HG03571 (cell line): Measurements from ENCODE around the gene MAP1S.
"Not testable (repeated sequence)": the region's sequence is repeated elsewhere in the genome, so short reads cannot be mapped to it uniquely, and the experiment has no call there.

Experiments
- ATAC-seq: cut with Tn5 transposase; IDR thresholded peaks from one replicate; pipeline ENCODE4 v1.9.1; 2021; ENCODE audit not compliant: unreplicated experiment

MAP1S gene

DNA sequence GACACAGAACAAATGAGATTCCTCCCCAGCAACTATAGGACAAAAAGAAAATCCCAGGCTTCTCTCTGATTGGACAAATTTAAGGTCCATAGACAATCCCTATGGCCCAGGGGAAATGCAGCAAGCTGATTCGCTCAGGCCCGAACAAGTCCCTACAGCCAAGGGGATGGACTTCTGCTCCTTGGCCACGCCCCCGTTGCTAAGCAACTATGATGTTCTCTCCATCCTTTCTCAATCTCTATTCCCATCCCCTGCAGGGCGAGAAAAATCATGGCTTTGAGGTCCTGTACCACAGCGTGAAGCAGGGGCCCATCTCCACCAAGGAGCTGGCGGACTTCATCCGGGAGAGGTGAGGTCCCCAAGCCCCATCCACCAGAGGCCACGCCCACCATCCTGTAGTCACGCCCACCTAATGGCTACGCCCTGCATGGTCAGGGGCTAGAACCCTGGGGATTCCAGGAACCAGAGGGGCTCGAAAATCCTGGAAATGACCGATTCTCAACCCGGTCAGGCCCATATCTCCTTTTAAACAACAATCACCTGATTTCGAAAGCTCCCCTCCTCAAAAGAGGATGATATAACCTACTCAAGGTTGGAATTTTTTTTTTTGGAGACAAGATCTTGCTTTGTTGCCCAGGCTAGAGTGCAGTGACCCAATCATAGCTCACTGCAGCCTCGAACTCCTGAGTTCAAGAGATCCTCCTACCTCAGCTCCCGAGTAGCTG is 43.4 kb downstream of the MAP1S start:
- no peak for ATAC-seq

DNA sequence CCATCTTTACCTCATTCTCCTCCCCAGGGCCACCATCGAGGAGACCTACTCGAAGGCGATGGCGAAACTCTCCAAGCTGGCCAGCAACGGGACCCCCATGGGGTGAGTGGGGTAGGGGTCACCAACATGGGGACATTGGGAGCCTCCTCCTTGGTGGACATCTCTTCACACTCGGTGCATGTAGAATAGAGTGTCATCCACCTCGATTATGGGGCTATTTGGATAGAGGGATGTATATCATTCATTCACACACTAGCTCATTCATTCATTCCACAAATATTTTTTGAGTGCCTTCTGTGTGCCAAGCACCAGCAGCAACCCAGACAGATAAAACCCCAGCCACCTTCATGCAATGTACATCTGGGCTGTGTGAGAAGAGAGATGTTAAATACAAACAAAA is 45.1 kb downstream of the MAP1S start:
- ATAC-seq = no peak

- no peak for ATAC-seq
These were observed 45.9 kb downstream of the MAP1S start for GRCh38 chr19:17765069-17765618.

- no peak for ATAC-seq
These were observed 47.4 kb downstream of the MAP1S start for GRCh38 chr19:17766543-17767131.

DNA sequence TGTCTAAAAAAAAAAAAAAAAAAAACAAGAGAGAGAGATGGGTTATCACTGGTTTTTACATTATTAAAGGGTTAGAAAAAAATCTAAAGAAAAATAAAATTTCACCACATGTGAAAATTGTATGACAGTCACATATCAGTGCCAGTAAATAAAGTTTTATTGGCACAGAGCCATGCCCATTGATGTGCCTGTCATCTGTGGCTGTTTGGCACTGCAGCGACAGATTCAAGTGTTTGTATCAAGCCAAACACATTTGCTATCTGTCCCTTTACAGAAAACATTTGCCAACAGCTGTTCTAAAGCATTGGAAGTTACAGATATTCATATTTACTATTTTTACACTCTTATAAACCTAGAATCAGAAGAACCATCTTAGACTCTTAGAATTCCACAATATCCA is 48.3 kb downstream of the MAP1S start:
- no peak for ATAC-seq

DNA sequence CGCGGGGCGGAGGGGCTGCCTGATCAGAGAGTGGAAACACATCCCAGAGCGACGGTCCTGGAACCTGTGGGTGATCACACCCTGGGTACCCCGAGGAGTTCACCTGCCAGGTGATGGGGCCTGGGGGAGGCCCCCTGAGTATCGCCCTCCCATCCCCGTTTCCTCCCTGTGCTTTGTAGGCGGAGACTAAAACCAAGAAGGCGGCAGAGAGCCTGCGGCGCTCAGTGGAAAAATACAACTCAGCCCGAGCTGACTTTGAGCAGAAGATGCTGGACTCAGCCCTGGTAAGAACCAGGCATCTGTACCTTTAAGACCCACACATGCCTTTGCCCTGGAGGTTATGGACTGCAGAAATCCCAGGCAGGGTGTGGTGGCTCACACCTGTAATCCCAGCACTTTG is 51.3 kb downstream of the MAP1S start:
- no peak for ATAC-seq

DNA sequence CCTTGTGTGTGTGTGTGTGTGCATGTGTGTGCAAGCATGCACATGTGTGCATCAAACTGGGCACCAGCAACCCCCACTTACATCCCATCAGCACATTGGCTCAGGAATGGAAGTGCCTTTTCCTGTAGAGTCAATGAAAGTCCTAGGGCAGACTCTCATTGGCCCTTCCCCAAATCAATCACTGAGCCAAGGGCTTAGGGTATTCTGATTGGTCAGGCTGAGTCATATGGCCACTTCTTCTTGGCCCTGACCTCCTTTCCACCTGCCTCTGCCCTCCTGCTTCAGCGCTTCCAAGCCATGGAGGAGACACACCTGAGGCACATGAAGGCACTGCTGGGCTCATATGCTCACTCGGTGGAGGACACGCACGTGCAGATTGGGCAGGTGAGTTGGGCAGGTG is 52.9 kb downstream of the MAP1S start:
- no peak for ATAC-seq

DNA sequence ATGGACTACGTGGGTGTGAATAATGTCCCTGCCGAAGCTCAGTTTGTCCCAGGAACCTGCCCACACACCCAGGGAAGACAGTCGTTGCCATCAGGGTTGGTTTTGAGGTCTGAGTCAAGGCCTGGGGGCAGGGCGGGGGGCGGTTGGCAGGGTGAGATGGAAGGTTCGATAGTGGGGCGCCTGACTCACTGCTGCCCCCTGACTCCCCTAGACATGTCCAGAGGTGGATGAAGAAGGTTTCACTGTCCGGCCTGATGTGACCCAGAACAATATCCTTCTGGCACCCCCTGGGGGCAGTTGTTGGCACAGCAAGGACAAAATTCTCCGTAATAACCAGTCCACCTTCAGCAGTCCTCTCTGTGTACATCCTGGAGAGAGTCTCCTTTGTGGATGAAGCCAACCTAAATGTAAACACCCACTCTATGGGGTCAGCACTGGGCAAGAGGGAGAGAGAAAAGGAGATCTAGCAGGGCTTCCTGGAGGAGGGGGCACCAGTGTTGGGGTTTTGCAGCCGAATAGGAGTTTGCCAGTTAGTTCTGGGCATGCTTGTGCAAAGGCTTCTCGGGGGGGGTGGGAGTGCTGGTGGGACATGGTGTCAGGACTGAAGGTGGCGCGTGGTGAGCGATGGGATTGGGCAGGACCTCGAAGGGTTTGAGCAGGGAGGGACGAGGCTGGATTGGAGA is 56.1 kb downstream of the MAP1S start:
- ATAC-seq = no peak

- peak; percentile 57 for ATAC-seq
These were observed 56.9 kb downstream of the MAP1S start for GRCh38 chr19:17775991-17776803.

- ATAC-seq = not testable (repeated sequence)
These were observed 58.6 kb downstream of the MAP1S start for GRCh38 chr19:17777840-17778239.

GRCh38 chr19:17778251-17778967 is 59.1 kb downstream of the MAP1S start:
- no peak for ATAC-seq

DNA sequence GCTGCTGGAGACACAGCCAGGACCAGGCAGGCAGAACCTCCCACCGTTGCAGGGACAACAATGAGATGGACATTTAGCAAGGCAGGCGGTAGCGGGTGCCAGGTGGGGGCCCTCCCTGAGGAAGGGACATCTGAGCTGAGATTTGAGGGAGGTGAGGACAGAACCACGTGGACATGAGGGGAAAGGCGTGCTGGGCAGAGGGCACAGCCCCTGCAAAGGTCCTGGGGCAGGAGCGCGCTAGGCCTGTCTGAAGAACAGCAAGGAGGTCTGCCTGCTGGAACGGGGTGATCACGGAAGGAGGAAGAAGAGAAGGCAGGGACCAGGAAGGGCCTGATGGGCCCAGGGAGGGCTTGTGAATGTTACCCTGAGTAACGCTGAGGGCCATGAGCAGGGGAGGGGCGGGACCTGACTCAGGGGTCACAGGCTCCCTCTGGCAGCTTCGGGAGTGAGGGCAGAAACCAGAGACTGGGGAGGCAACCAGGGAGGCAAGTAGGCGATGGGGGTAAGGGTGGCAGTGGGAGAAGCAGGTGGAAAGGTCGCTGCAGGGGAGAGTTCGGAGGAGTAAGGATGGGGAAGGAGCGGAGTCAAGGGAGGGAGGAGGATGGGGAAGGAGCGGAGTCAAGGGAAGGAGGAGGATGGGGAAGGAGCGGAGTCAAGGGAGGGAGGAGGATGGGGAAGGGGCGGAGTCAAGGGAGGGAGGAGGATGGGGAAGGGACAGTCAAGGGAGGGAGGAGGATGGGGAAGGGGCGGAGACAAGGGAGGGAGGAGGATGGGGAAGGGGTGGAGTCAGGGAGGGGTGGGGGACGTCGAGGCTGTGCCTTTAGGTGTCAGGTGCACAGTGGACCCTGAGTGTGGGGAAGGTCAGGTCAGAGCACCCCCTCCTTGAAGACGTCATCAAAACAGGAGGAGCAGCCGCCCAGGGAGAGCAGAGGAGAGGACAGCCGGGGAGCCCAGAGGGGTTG is 60.0 kb downstream of the MAP1S start:
- no peak for ATAC-seq

DNA sequence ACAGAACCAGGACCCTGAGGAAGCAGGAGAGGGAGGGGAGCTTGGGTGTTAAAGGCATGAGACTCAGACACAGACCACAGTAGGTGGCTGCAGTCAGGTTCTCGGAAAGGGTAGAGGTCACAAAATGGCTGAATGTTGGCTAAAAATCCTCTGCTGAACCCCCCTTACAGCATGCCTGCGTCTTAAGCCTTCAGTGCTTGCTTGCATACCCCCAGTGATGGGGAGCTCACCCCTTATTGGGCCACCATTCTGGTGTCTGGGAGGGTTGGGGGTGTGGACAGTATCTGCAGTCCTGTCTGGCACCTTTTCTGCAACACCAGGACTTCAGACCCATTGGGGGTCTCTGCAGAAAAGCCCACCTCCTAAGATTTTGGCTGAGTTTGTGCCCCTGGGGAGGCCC is 61.5 kb downstream of the MAP1S start:
- ATAC-seq = no peak

- ATAC-seq = not testable (repeated sequence)
These were observed 64.4 kb downstream of the MAP1S start for GRCh38 chr19:17783721-17784120.
